GM13977 (cell line): ENCODE results near the gene LRP3.
"Not testable (repeated sequence)": the region's sequence is repeated elsewhere in the genome, so short reads cannot be mapped to it uniquely, and the experiment has no call there.

Experiments
- DNase-seq: peaks from one replicate; pipeline ENCODE4 v3.0.0; 2012; ENCODE audit warnings: low spot score
- in situ Hi-C: fragments of 300-500 bp; cut with MboI; formaldehyde crosslinking; loops from one replicate; pipeline ENCODE4 v1.12.0; 2022; ENCODE audit warnings: low sequenced_read_pairs, low pct_unique_long_range_greater_than_20kb, mixed read lengths, inconsistent platforms; ENCODE audit not compliant: unreplicated experiment
- TF ChIP-seq, protein P1 (sequence below): IDR thresholded peaks from 2 replicates; pipeline ENCODE4 v1.5.1; 2012; ENCODE audit warnings: mild to moderate bottlenecking, control low read depth; ENCODE audit not compliant: insufficient read depth; ENCODE audit errors: extremely low read depth, missing control alignments

The LRP3 gene

DNA sequence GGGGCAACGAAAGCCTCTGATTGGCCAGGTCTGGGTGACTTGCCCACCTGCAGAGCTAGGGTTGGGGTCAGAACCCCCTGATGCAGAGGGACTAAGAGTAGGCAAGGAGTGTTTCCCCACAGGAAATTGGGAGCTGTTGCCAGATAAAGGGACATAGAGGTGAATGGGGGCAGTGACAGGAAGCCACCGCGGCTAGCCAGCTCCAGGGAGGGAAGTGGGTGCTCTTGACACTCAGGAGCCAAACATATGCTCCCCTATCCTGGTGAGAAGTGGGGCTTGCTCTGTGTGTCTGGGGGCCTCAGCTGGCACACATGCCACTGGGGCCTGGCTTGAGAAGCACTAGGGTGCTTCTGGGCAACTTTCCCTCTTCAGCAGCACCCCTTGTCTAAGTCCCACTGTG is 36.2 kb upstream of the LRP3 start:
- in situ Hi-C loops = no loop called here
- TF ChIP-seq, protein P1, sequence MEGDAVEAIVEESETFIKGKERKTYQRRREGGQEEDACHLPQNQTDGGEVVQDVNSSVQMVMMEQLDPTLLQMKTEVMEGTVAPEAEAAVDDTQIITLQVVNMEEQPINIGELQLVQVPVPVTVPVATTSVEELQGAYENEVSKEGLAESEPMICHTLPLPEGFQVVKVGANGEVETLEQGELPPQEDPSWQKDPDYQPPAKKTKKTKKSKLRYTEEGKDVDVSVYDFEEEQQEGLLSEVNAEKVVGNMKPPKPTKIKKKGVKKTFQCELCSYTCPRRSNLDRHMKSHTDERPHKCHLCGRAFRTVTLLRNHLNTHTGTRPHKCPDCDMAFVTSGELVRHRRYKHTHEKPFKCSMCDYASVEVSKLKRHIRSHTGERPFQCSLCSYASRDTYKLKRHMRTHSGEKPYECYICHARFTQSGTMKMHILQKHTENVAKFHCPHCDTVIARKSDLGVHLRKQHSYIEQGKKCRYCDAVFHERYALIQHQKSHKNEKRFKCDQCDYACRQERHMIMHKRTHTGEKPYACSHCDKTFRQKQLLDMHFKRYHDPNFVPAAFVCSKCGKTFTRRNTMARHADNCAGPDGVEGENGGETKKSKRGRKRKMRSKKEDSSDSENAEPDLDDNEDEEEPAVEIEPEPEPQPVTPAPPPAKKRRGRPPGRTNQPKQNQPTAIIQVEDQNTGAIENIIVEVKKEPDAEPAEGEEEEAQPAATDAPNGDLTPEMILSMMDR = no peak
- DNase-seq = no peak

DNA sequence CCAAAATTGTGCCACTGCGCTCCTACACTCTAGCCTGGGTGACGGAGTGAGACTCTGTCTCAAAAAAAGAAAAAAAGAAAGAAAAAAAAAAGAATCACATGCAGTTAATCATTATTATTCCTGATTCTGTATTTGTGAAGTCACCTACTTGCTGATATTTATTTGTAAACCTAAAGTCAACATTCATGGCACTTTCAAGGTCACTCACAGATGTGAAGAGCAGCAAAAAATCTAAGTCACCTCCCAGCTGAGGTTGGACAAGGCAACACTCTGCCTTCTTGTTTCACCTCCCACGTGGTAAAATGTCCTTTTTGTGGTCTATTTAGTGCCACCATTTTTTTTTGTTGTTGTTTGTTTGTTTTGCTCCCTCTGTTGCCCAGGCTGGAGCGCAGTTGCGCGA is 35.8 kb upstream of the LRP3 start:
- TF ChIP-seq, protein P1 = no peak
- in situ Hi-C loops = no loop called here

DNA sequence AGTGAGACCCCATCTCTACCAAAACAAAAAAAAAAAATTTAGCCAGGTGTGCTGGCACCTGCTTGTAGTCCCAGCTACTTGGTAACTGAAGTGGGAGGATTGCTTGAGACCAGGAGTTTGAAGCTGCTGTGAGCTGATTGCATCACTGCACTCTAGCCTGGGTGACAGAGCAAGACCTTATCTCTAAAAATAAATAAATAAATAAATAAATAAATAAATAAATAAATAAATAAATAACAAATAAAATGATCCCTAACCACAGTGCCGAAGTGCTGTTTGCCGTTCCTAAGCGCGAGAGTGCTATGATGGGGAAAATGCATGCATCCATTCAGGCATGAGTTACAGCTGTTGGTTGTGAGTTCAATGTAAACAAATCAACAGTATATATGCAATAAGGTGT is 35.0 kb upstream of the LRP3 start:
- in situ Hi-C loops = no loop called here
- TF ChIP-seq, protein P1 = no peak
- DNase-seq = no peak

More for the DNA sequence above, 35.8 kb upstream of the LRP3 start:
- no peak for DNase-seq

DNA sequence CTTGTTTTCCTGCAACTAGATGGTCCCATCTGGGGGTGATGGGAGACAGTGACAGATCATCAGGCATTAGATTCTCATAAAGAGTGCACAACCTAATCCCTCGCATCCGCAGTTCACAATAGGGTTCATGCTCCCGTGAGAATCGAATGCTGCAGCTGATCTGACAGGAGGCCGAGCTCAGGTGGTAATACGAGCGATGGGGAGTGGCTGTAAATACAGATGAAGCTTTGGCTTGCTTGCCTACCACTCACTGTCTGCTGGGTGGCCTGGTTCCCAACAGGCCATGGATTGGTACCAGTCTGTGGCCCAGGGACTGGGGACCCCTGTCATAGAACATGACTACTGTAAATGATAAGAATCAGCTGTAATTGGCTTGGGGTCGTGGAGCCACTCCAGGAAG is 34.2 kb upstream of the LRP3 start:
- TF ChIP-seq, protein P1 = no peak
- no peak for DNase-seq
- in situ Hi-C loops = no loop called here

DNA sequence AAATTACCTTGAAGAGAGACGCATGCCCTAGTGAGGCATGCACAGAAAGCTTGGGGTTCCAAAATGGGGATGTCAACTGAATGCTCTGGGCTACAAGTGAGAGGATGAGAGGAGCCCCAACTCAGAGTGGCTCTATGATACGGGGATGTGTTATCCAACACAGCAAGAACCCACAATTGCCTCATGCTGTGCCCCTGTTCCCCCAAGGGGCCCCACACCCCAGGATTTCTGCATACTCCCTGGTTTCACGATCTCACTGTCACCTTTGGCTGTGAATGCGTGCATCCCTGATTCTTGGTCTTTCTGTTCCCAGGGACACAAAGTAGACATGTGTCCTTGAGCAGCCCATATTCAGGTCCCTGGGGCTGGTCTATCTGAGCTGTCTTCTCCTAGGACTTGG is 32.9 kb upstream of the LRP3 start:
- TF ChIP-seq, protein P1 = no peak
- no peak for DNase-seq
- in situ Hi-C loops = no loop called here

DNA sequence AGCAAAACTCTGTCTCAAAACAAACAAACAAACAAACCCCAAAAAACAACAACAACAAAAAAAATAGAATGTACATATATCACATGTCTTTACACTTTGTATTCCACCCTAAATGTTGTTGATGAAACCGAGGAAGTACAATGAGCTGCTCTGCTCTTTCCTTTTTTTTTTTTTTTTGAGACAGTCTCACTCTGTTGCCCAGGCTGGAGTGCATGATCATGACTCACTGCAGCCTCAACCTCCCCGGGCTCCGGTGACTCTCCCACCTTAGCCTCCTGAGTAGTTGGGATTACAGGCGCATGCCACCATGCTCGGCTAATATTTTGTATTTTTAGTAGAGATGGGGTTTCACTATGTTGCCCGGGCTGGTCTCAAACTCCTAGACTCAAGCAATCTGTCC is 30.6 kb upstream of the LRP3 start:
- in situ Hi-C loops = no loop called here
- DNase-seq = no peak
- TF ChIP-seq, protein P1 = no peak

DNA sequence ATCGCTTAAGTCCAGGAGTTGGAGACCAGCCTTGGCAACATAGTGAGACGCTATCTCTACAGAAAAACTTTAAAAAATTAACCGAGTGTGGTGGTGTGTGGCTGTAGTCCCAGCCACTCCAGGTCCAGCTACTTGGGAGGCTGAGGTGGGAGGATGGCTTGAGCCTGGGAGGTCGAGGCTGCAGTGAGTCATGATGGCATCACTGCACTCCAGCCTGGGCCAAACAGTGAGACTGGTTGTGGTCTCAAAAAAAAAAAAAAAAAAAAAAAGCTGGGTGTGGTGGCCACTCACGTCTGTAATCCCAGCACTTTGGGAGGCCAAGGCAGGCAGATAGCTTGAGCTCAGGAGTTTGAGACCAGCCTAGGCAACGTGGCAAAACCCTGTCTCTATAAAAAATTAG is 28.1 kb upstream of the LRP3 start:
- DNase-seq = not testable (repeated sequence)

DNA sequence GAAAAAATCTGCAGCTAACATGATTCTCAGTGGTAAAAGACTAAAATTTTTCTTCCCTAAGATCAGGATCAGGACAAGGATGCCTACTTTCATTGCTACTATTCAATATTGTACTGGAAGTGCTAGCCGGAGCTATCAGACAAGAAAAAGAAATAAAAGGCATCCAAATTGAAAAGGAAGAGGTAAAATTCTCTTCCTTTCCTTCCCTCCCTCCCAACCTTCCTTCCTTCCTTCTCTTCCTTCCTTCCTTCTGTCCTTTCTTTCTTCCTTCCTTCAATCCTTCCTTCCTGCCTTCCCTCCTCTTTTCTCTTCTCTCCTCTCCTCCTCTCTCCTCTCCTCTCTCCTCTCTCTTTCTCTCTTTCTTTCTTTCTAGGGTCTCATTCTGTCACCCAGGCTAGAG is 26.7 kb upstream of the LRP3 start:
- TF ChIP-seq, protein P1 = no peak
- in situ Hi-C loops = no loop called here
- no peak for DNase-seq

More for the DNA sequence above, 28.1 kb upstream of the LRP3 start:
- in situ Hi-C loops = not testable (repeated sequence)
